ENCODE data around the gene SPACA7.
A peak's percentile ranks its signal among the peaks of the same experiment; 100 is the strongest.
"Not testable (repeated sequence)": the region's sequence is repeated elsewhere in the genome, so short reads cannot be mapped to it uniquely, and the experiment has no call there.

Gene SPACA7

GRCh38 chr13:112428704-112429103 lies 52.5 kb downstream of the SPACA7 start:
- DNase-seq (ENCODE audit: low spot score) = no peak

- DNase-seq (ENCODE audit: low spot score) = no peak
Observed at GRCh38 chr13:112431734-112432133, 55.6 kb downstream of the SPACA7 start.

- DNase-seq (ENCODE audit: low spot score) = not testable (repeated sequence)
Observed at GRCh38 chr13:112432734-112433133, 56.6 kb downstream of the SPACA7 start.

GRCh38 chr13:112433517-112433916 lies 57.4 kb downstream of the SPACA7 start:
- DNase-seq (ENCODE audit: low spot score) = not testable (repeated sequence)

- no peak for DNase-seq (ENCODE audit: low spot score)
Observed at GRCh38 chr13:112434032-112434431, 57.9 kb downstream of the SPACA7 start.

- DNase-seq (ENCODE audit: low spot score) = no peak
Observed at GRCh38 chr13:112434937-112435523, 58.9 kb downstream of the SPACA7 start.

GRCh38 chr13:112435973-112436372 lies 59.8 kb downstream of the SPACA7 start:
- DNase-seq (ENCODE audit: low spot score) = no peak

GRCh38 chr13:112438094-112438493 lies 61.9 kb downstream of the SPACA7 start:
- DNase-seq (ENCODE audit: low spot score) = no peak

- no peak for DNase-seq (ENCODE audit: low spot score)
Observed at GRCh38 chr13:112438515-112438914, 62.4 kb downstream of the SPACA7 start.

- no peak for DNase-seq (ENCODE audit: low spot score)
Observed at GRCh38 chr13:112441226-112441625, 65.1 kb downstream of the SPACA7 start.

GRCh38 chr13:112441779-112442310 lies 65.7 kb downstream of the SPACA7 start:
- DNase-seq (ENCODE audit: low spot score) = no peak

GRCh38 chr13:112442483-112443090 lies 66.4 kb downstream of the SPACA7 start:
- no peak for DNase-seq (ENCODE audit: low spot score)

GRCh38 chr13:112443191-112443994 lies 67.2 kb downstream of the SPACA7 start:
- no peak for DNase-seq (ENCODE audit: low spot score)

GRCh38 chr13:112443995-112444311 lies 67.8 kb downstream of the SPACA7 start:
- DNase-seq (ENCODE audit: low spot score) = peak; percentile 4

GRCh38 chr13:112444416-112445399 lies 68.6 kb downstream of the SPACA7 start:
- DNase-seq (ENCODE audit: low spot score) = no peak

- no peak for DNase-seq (ENCODE audit: low spot score)
Observed at GRCh38 chr13:112445411-112446271, 69.5 kb downstream of the SPACA7 start.

- no peak for DNase-seq (ENCODE audit: low spot score)
Observed at GRCh38 chr13:112446347-112446861, 70.2 kb downstream of the SPACA7 start.

GRCh38 chr13:112446867-112447266 lies 70.7 kb downstream of the SPACA7 start:
- no peak for DNase-seq (ENCODE audit: low spot score)

- no peak for DNase-seq (ENCODE audit: low spot score)
Observed at GRCh38 chr13:112447306-112447705, 71.2 kb downstream of the SPACA7 start.

GRCh38 chr13:112447761-112448603 lies 71.8 kb downstream of the SPACA7 start:
- no peak for DNase-seq (ENCODE audit: low spot score)

All from CD4-positive, alpha-beta T cell treated with Interleukin-15 for 4 hours (primary cell).